ENCODE results near the gene TSPEAR. TPM values are rescaled to one million over a fixed set of nuclear protein-coding genes. Genes with fewer than 3 reads are reported as not detected.
A peak's percentile ranks its signal among the peaks of the same experiment; 100 is the strongest.

Gene TSPEAR
- total RNA-seq, 1 donor from 2014 or later, result not detected

DNA sequence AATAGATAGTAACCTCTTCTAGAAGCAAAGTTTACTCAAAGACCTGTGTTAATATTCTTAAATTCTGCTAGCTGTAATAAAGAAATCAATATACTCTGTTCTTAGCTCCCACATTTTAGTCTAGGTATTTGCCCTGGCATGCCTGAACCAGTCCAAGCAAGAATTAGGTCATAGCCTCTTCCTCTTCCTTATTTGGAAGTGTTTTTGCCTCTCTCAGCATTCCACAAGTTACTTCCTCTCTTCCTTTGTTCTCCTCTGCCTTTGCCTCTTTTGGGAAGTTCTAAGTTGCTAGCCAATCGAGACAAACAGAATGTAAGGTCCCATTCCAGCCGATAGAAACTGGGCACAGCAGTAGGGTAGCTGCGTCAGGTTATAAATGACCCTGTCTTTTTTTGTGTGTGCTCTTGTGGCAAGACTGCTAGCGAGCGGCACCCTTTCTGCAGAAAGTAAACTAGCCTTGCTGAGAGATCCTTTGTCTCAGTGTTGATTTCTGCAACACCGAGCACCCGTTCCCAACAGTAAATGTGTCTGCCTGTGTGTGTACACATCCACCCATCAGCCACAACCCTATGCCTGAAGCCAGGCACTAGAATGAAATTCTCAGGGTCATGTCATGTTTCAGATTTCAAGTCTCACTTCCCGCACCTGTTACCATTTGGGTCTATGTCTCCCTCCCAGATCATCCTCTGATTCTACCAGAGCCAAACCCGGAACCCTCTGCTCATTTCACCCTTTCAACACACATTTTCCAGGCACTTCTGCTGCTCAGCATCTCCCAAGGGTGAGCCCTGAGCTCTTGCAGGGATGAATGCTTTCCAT, 218.6 kb downstream of the TSPEAR start:
- TF ChIP-seq, protein P1, sequence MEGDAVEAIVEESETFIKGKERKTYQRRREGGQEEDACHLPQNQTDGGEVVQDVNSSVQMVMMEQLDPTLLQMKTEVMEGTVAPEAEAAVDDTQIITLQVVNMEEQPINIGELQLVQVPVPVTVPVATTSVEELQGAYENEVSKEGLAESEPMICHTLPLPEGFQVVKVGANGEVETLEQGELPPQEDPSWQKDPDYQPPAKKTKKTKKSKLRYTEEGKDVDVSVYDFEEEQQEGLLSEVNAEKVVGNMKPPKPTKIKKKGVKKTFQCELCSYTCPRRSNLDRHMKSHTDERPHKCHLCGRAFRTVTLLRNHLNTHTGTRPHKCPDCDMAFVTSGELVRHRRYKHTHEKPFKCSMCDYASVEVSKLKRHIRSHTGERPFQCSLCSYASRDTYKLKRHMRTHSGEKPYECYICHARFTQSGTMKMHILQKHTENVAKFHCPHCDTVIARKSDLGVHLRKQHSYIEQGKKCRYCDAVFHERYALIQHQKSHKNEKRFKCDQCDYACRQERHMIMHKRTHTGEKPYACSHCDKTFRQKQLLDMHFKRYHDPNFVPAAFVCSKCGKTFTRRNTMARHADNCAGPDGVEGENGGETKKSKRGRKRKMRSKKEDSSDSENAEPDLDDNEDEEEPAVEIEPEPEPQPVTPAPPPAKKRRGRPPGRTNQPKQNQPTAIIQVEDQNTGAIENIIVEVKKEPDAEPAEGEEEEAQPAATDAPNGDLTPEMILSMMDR (conservative IDR thresholded peaks at IDR 0.05; ENCODE audit: low read depth, low read length), result no peak
- DNase-seq (ENCODE audit: low read depth), result no peak
- no peak overlapping the region for H3K4me3 ChIP-seq (ENCODE audit: low read depth, low read length)

DNA sequence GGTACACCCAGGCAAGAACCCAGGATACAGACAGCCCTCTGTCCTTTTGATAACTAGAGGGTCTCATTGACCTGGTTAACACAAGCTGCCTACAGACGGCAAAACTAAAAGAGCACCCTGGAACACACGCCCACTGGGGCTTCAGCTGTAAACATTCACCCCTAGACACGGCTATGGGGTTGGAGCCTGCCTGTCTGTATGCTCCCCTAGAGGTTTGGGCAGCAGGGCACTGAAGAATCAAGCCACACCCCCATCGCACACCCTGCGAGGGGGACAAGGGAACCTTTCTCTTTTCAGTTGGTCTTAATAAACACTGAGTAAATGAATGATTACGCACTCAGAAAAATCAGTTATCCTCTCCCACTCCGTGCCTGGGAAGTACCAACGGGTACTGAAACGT, 220.6 kb downstream of the TSPEAR start:
- DNase-seq (ENCODE audit: low read depth), result no peak
- no peak overlapping the region for H3K4me3 ChIP-seq (ENCODE audit: low read depth, low read length)
- TF ChIP-seq, protein P1 (conservative IDR thresholded peaks at IDR 0.05; ENCODE audit: low read depth, low read length), result no peak

- TF ChIP-seq, protein P1 (conservative IDR thresholded peaks at IDR 0.05; ENCODE audit: low read depth, low read length), result no peak
- no peak overlapping the region for H3K4me3 ChIP-seq (ENCODE audit: low read depth, low read length)
- DNase-seq (ENCODE audit: low read depth), result no peak
Observed at GRCh38 chr21:44490405-44490804, 221.0 kb downstream of the TSPEAR start.

DNA sequence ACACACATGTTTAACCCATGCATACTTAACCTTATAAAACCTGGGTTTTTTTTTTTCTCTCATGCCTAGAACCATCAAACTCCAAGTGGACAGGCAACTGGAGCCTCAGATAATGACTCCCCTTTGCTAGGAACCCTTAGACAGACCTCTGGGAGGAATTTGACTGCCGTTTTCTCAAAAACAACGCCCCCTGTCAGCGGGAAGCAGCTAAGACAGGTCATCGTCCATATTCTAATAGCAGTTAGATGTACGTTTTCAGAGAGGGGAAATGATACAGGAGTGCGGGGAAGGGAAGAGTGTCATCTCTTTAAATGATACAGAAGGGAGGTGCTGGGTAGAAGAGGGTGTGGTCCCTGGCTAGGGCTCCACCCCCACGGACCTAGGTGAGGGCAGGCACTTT, 221.4 kb downstream of the TSPEAR start:
- H3K4me3 ChIP-seq (ENCODE audit: low read depth, low read length), result no peak overlapping the region
- no peak for DNase-seq (ENCODE audit: low read depth)
- TF ChIP-seq, protein P1 (conservative IDR thresholded peaks at IDR 0.05; ENCODE audit: low read depth, low read length), result peak; percentile 21

- no peak for DNase-seq (ENCODE audit: low read depth)
- TF ChIP-seq, protein P1 (conservative IDR thresholded peaks at IDR 0.05; ENCODE audit: low read depth, low read length), result peak; percentile 53
- no peak overlapping the region for H3K4me3 ChIP-seq (ENCODE audit: low read depth, low read length)
Observed at GRCh38 chr21:44487831-44488230, 223.5 kb downstream of the TSPEAR start.

DNA sequence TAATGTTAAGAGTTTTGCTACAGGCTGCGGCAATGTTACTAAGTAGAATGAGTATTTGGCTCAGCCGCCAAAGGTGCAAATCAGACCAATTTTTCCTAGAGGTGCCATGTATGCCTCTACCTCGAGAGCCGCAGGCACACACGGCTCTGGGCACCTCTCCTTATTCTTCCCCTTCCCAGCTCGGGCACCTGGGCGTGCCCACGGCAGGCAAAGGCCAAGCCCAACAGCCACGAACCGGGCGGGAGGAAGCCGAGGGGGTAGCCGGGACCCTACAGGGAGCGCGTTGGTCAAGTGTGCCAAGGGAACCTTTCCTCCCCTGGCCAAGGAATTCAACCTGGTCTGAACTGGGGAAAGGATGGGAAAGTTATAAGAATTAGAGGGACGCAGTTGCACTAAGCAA, 225.1 kb downstream of the TSPEAR start:
- no peak for DNase-seq (ENCODE audit: low read depth)
- TF ChIP-seq, protein P1 (conservative IDR thresholded peaks at IDR 0.05; ENCODE audit: low read depth, low read length), result no peak

GRCh38 chr21:44485796-44486195, 225.6 kb downstream of the TSPEAR start:
- no peak for DNase-seq (ENCODE audit: low read depth)
- H3K4me3 ChIP-seq (ENCODE audit: low read depth, low read length), result no peak overlapping the region
- TF ChIP-seq, protein P1 (conservative IDR thresholded peaks at IDR 0.05; ENCODE audit: low read depth, low read length), result no peak

More for the DNA sequence above, 225.1 kb downstream of the TSPEAR start:
- H3K4me3 ChIP-seq (ENCODE audit: low read depth, low read length), result no peak overlapping the region

Data from epithelial cell of proximal tubule (primary cell).